Body of pancreas (tissue), 4 donors: ENCODE measurements around the gene DDX41.

Experiments used
- CTCF ChIP-seq, 7 experiments: fragments of 450-650 bp in 4 of 7; fragments of 200-600 bp in 3 of 7; sonication (generic) in 3 of 7; IDR thresholded peaks; one replicate each; pipeline ENCODE4 v1.5.1; 2016 to 2019; ENCODE audit warnings: antibody characterized with exemption in 7 of 7
- POLR2A ChIP-seq, 3 donors: fragments of 450-650 bp; IDR thresholded peaks; one replicate each; pipeline ENCODE4 v1.6.1; 2016; ENCODE audit warnings: antibody characterized with exemption in 3 of 3, mild to moderate bottlenecking in 2 of 3

DNA sequence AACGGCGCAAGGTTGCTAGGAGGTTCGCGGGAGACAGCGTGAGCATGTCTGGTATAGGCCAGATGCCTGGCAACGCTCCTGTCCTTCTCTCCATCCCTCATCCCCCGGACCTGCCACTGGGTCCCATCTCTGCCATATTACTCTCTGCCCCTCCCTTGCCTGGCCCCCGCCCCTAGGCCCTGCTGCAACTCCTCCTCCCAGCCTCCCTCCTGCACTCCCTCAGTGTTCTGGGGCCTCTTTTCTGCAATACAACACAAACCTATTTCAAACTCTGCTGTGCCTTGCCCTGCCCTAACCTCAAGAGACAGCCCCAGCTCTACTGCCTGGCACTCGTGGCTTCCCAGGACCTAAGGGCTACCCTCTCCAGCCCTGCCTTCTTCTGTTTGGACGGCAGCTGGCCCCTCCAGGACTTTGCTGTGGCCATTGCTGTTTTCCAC lies 34.4 kb downstream of the DDX41 start:
- TF ChIP-seq CTCF (IDR thresholded peaks at IDR 0.05) (no peak), POLR2A (IDR thresholded peaks at IDR 0.05) (no peak)
